DMS 273 treated with DMSO at 0.1 percent for 48 hours (cell line): Measurements from ENCODE around the gene ARHGAP33.

ENCODE experiments used
- DNase-seq: peaks from one replicate; lab custom pipeline; 2025; lab: John Stamatoyannopoulos, UW

The ARHGAP33 gene, protein sequence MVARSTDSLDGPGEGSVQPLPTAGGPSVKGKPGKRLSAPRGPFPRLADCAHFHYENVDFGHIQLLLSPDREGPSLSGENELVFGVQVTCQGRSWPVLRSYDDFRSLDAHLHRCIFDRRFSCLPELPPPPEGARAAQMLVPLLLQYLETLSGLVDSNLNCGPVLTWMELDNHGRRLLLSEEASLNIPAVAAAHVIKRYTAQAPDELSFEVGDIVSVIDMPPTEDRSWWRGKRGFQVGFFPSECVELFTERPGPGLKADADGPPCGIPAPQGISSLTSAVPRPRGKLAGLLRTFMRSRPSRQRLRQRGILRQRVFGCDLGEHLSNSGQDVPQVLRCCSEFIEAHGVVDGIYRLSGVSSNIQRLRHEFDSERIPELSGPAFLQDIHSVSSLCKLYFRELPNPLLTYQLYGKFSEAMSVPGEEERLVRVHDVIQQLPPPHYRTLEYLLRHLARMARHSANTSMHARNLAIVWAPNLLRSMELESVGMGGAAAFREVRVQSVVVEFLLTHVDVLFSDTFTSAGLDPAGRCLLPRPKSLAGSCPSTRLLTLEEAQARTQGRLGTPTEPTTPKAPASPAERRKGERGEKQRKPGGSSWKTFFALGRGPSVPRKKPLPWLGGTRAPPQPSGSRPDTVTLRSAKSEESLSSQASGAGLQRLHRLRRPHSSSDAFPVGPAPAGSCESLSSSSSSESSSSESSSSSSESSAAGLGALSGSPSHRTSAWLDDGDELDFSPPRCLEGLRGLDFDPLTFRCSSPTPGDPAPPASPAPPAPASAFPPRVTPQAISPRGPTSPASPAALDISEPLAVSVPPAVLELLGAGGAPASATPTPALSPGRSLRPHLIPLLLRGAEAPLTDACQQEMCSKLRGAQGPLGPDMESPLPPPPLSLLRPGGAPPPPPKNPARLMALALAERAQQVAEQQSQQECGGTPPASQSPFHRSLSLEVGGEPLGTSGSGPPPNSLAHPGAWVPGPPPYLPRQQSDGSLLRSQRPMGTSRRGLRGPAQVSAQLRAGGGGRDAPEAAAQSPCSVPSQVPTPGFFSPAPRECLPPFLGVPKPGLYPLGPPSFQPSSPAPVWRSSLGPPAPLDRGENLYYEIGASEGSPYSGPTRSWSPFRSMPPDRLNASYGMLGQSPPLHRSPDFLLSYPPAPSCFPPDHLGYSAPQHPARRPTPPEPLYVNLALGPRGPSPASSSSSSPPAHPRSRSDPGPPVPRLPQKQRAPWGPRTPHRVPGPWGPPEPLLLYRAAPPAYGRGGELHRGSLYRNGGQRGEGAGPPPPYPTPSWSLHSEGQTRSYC

DNA sequence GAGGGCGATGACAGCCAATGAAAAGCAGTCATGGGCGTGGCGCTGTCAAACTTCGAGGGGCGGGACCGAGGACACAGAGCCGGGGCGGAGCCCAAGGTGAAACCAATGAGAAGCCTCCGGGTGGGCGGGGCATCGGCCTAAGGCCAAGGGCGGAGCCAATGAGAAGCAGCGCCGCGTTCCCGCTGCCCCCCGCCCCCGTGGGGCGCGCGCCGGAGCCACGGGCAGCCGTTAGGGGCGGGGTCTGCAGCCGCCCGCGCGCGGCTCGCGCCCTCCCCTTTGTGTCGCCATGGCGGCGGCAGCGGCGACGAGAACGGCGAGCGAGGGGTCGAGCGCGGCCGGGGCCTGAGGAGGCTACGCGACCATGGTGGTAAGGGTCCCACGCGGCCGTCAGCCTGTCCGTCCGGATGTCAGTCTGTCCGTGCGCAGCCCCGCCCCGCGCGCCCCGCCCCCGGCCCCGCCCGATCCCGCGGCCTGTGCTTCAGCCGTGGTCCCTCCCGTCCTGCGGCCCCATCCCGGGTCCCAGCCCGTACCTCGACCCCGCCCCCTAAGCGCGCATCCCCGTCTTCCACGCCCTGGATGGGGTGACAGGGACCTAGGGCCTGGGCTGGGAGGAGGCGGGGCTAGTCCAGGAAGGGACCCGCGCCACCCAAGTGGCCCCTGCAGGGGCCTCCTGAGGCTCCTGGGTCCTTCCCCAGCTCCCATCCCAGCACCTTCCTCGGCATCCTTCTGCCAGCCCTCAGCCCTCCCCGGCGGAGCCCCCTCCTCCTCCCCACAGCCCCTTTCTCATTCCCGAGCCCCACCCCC is at the start of gene ARHGAP33:
Gene ARHGAP33, plus strand, starts transcription at position 267 of the 804 bp plus-strand sequence. Its CDS starts 95 bp downstream, at position 362.
- peak; percentile 92 for DNase-seq

DNA sequence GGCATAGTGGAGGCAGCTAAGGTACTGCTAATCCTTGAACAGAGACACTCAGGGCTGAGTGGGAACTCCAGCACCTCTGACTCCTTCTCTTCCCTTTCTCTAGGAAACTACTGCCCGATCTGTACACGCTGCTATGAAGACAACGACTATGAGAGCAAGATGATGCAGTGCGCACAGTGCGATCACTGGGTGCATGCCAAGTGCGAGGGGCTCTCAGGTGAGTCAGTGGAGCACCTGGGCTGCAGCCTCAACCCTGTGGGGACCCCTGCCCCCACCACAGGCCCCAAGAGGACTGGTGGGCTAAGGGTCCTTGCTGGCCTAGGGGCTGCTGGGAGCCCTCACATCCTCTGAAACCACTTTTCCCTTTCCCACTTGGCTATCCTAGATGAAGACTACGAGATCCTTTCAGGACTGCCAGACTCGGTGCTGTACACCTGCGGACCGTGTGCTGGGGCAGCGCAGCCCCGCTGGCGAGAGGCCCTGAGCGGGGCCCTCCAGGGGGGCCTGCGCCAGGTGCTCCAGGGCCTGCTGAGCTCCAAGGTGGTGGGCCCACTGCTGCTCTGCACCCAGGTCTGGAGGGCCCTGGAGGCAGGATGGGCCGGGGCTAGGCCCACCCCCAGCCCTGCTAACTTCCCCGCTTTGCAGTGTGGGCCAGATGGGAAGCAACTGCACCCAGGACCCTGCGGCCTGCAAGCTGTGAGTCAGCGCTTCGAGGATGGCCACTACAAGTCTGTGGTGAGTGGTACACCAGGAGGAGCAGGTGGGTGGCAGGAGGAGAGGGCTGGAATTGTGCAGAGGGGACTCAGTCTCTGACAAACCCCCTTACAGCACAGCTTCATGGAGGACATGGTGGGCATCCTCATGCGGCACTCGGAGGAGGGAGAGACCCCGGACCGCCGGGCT is 48.1 kb upstream of the ARHGAP33 start:
- no peak for DNase-seq

DNA sequence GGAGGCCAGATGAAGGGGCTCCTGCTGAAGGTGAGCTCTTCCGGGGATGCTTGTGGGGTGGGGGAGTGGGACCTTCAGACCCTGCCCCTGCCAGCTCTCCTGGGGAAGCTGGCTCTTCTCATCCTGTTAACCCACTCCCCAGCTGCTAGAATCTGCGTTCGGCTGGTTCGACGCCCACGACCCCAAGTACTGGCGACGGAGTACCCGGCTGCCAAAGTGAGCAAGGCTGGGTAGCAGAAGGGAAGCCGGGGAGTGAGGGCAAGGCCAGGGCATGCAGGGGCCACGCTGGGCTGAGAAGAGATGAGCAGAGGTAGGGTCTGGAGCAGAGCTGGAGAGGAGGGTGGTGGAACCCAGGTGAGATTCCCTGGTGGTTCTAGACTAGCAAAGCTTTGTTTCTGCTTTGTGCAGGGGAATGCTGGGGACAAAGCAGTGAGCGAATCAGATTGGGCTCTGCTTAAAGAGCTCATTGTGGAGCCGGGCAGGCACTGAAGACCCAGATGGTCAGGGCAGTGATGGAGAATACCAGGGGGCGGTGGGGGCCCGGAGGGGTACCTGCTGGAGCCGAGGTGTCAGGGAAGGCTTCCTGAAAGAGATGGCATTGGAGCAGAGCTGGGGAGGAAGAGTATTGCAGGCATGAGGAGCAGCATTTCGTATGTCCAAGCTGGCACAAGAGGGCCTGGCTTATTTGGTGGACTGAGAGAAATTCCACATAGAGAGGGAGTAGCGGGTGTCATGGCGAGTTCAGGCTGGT is 47.2 kb upstream of the ARHGAP33 start:
- no peak for DNase-seq

DNA sequence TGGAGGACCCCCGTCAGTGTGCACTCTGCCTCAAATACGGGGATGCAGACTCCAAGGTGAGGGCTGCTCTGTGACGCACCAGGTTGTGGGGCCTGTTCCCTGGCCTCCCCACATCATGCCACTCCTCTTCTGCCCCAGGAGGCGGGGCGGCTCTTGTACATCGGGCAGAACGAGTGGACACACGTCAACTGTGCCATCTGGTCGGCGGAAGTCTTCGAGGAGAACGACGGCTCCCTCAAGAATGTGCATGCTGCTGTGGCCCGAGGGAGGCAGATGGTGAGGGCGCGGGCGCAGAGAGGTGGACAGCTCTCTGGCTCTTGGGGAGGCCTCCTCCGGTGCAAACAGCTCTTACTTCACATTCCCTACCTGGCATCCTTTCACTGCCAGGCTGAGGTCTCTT is 46.3 kb upstream of the ARHGAP33 start:
- no peak for DNase-seq

DNA sequence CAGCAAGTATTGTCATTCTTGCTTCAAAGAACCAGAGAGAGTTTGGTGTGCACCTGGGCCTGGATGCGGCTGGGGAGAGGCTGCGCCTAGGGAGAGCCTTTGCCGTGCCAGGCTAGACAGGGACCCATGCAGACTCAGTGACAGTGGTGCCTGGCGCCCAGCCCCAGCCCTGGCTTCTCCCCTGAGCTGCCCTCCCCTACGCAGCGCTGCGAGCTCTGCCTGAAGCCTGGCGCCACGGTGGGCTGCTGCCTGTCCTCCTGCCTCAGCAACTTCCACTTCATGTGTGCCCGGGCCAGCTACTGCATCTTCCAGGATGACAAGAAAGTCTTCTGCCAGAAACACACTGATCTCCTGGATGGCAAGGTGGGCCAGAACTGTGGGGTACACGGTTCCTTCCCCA is 45.6 kb upstream of the ARHGAP33 start:
- DNase-seq: no peak

DNA sequence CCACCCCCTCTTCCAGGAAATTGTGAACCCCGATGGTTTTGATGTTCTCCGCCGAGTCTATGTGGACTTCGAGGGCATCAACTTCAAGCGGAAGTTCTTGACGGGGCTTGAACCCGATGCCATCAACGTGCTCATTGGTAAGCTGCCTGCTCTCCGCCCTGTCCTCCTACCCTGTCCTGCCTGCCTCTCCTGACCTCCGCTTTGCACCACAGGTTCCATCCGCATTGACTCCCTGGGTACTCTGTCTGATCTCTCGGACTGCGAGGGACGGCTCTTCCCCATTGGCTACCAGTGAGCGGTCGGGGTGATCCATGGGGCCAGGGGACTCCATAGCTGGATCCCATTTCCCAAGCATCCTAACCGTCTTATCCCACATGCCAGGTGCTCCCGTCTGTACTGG is 45.0 kb upstream of the ARHGAP33 start:
- no peak for DNase-seq

DNA sequence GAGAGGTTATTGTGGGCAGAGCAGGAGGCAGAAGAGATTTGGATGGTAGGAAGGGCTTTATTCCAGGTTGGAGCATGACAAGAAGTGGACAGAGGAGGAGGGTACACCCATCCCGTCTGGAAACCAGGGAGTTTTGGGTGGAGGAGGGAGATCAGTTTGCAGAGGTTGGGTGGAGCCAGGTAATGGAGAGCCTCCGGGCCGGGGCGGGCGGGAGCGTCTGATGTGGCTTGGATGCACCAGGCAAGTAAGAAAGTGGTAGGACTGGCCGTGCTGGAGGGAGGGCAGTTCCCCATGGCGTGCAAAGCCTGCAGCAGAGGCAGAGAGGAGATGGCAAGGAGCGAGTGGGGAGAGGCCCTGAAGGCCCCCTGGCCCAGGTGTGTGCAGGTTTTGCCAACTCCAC is 44.0 kb upstream of the ARHGAP33 start:
- DNase-seq: no peak

DNA sequence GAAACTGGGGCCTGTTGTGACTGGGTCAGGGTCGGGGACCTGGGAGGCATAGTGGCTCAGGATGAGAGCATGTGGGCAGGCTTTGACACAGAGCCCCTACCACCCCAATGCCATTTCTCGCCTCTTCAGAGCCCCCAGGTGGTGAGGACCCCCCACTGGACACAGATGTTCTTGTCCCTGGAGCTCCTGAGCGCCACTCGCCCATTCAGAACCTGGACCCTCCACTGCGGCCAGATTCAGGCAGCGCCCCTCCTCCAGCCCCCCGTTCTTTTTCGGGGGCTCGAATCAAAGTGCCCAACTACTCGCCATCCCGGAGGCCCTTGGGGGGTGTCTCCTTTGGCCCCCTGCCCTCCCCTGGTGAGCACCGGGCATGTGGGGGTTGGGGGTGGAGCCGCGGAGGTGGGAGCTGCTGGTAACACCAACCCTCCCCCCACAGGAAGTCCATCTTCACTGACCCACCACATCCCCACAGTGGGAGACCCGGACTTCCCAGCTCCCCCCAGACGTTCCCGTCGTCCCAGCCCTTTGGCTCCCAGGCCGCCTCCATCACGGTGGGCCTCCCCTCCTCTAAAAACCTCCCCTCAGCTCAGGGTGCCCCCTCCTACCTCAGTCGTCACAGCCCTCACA is 43.5 kb upstream of the ARHGAP33 start:
- no peak for DNase-seq

DNA sequence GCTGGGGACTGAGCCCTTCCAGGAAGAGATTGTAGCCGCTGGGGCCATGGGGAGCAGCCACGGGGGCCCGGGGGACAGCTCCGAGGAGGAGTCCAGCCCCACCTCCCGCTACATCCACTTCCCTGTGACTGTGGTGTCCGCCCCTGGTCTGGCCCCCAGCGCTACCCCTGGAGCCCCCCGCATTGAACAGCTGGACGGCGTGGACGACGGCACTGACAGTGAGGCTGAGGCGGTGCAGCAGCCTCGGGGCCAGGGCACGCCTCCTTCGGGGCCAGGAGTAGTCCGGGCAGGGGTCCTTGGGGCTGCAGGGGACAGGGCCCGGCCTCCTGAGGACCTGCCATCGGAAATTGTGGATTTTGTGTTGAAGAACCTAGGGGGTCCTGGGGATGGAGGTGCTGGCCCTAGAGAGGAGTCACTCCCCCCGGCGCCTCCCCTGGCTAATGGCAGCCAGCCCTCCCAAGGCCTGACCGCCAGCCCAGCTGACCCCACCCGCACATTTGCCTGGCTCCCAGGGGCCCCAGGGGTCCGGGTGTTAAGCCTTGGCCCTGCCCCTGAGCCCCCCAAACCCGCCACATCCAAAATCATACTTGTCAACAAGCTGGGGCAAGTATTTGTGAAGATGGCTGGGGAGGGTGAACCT is 42.7 kb upstream of the ARHGAP33 start:
- DNase-seq: no peak

DNA sequence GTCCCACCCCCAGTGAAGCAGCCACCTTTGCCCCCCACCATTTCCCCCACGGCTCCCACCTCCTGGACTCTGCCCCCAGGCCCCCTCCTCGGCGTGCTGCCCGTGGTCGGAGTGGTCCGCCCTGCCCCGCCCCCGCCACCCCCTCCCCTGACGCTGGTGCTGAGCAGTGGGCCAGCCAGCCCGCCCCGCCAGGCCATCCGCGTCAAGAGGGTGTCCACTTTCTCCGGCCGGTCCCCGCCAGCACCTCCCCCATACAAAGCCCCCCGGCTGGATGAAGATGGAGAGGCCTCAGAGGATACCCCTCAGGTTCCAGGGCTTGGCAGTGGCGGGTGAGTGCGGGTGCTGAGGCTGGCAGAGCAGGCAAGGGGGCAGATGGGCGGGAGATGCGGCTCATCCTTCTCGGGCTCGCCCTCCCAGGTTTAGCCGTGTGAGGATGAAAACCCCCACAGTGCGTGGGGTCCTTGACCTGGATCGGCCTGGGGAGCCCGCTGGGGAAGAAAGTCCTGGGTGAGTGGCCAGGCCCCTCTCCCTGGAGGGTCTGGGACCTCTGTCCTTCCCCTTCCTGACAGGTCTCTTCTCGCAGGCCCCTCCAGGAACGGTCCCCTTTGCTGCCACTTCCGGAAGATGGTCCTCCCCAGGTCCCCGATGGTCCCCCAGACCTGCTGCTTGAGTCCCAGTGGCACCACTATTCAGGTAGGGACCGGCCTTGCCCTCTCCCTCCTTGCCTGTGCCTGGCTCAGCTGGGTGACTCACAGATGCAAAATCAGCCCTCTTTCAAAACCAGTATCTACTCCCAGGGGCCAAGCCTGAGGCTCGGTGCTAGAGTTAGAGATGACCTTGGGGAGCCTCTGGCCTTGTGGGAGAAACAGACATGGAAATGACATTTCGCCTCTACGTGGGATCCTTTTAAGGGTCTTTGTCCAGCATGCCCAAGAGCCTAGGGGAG is 41.9 kb upstream of the ARHGAP33 start:
- no peak for DNase-seq

DNA sequence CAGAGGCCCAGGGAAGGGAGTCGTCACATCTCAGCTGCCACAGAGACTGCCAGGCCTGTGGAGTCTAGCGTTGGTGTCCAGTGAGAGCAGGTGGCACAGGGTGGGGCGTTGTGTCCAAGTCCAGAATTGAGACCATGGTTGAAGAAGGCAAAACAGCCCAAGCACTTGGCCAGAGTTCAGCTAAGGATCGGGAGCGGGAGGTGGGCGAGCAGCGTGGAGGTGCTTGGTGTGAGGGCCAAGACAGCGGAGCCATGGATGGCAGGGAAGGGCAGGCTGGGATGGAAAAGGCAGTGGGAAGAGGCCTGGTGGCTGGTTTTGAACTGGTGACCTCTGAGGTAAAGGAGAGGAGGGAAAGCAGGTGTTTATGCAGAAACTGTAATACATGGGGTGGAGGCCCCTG is 41.1 kb upstream of the ARHGAP33 start:
- no peak for DNase-seq

DNA sequence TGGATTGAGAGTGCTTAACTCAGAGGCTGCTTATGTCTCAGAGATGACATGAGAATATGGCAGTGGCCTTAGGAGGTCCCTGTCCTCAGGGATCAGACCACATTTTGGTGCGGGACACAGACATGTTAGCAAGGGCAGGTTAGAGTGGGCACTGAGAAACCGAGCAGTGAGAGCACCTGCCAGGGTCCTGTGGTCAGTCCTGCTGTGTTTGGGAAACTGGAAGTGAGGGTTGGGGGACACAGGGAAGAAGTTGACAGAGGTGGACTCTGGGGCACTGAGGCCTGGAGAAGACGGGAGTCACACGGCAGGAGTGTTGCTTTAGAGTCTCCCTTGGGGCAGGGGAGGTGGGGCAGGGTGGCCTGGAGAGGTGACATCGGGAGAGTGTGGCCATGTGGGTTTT is 40.5 kb upstream of the ARHGAP33 start:
- DNase-seq: no peak

DNA sequence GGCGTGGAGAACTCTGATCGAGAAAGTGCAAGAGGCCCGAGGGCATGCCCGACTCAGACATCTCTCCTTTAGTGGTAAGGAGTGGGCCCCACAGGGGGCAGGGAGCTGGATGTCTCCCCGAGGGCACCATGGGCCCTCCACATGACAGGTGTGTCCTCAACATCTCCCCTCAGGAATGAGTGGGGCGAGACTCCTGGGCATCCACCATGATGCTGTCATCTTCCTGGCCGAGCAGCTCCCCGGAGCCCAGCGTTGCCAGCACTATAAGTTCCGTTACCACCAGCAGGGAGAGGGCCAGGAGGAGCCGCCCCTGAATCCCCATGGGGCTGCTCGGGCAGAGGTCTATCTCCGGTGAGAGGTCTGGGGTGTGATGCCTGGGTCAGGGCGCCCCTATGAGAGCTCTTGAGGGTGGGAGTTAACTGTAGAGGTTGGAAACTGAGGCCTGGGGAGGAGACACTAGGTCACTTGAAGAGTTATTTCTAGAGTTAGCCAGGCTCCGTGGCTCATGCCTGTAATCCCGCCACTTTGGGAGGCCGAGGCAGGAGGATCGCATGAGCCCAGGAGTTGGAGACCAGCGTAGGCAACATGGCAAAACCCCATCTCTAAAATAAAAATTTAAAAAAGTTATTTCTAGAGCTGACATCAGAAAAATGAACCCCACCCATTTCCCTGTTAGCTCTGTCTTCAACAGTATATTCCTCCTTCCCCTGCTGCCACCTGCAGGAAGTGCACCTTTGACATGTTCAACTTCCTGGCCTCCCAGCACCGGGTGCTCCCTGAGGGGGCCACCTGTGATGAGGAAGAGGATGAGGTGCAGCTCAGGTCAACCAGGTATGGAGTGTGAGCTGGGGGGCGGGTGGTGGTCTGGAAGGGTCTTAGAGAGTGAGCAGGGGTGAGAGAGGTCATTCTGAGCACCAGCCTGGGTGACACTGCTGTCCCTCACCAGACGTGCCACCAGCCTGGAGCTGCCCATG is 38.2 kb upstream of the ARHGAP33 start:
- DNase-seq: no peak

DNA sequence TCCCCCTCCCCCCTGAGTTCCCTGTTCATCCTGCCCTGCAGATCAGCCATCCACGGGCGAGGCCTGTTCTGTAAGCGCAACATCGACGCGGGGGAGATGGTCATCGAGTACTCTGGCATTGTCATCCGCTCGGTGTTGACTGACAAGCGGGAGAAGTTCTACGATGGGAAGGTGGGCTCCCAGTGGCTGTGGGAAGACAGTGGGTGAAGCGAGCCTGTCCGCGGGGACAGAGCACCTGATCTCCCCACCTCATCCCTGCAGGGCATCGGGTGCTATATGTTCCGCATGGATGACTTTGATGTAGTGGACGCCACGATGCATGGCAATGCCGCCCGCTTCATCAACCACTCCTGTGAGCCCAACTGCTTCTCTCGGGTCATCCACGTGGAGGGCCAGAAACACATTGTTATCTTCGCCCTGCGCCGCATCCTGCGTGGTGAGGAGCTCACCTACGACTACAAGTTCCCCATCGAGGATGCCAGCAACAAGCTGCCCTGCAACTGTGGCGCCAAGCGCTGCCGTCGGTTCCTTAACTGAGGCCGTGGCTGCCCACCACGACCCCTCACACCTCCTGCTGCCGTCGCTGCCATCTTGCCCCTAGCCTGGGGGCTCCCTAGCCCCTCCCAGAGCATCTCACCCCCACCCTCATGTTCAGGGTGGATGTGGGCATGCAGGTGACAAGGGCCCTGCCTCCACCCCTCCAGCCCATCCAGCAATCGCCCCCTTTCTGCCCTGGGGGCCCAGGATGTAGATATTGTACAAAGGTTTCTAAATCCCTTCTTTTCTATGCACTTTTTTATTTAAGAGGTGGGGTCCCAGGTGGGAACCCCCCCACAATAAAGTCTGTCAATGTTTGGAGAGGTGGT is 37.1 kb upstream of the ARHGAP33 start:
- no peak for DNase-seq

DNA sequence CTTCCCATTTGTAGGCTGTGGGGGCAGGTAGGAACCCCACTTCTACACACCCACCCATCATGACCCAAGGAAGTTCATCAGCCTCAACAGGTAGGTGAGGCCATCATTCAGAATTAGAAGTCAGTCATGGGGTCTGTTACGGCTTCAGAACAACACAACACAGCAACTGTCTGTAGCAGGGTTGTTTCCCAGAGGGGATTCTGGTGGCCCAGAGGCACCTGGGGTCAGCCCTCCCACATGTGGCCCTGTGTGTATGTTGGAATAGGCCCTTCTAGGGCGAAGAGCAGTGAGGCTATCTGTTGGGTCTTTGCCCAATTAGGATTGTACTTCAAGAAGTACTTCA is 36.5 kb upstream of the ARHGAP33 start:
- no peak for DNase-seq
